HG02870 (cell line): ENCODE results near the gene NBAS.
A peak's percentile ranks its signal among the peaks of the same experiment; 100 is the strongest.

Source experiments
- ATAC-seq: cut with Tn5 transposase; IDR thresholded peaks from one replicate; pipeline ENCODE4 v1.9.1; 2021; ENCODE audit warnings: mild to moderate bottlenecking, moderate library complexity; ENCODE audit not compliant: unreplicated experiment

Gene NBAS

DNA sequence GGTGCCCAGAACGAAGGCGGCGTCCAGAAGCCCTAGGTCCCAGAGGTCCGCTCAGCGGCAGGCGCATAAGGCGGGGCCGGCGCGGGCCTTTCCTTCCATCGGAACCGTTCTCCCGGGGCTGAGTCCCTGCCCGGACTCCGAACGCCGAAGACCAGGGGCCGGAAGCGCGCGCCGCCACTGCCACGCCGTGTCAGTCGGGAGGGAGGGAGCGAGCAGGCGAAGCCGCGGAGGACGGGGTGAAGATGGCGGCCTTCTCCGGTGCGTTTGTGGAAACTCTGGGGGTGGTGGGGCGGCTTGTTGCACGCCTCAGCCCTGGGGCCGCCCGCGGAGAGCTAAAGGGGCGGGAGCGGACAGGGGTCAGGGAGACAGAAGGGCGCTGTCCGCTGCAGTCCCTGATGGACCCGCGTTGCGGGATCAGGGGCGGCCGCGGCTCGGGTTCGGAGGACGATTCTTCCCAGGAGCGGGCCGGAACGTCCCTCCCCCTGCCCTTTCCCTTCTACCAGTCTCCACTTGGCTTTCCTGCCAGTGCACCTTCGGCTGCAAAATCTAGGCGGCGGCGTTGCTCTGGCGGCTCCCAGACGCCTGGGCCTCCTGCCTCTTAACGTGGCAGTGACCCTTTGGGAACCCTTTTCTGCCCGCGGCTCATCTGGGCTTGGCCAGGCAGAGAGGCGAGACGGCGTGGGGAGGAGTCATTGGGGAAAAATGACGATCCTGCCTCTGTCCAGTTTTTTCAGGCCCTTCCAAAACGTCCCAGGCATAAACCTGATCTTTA, 30.7 kb upstream of the NBAS start, which contains the start of gene DDX1:
Gene DDX1 (plus strand): TSS at position 177 of the 772 bp plus-strand sequence. CDS start 66 bp downstream, at position 243.
- ATAC-seq, result peak; percentile 87

DNA sequence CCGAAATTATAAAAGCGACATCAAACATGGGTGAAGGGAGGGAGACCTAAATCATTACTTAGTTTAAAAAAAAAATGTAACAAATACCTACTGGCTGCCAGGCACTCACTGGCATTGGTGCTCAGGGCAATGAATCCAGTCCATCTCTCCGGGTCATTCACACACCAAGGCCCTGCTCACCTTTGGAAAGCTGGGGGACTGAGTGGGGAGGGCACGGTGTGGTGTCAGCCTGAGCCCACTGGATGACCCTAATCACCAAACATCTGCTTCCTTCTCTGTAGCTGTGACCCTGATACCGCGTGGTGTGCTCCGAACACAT, 30.2 kb upstream of the NBAS start:
- ATAC-seq, result no peak

DNA sequence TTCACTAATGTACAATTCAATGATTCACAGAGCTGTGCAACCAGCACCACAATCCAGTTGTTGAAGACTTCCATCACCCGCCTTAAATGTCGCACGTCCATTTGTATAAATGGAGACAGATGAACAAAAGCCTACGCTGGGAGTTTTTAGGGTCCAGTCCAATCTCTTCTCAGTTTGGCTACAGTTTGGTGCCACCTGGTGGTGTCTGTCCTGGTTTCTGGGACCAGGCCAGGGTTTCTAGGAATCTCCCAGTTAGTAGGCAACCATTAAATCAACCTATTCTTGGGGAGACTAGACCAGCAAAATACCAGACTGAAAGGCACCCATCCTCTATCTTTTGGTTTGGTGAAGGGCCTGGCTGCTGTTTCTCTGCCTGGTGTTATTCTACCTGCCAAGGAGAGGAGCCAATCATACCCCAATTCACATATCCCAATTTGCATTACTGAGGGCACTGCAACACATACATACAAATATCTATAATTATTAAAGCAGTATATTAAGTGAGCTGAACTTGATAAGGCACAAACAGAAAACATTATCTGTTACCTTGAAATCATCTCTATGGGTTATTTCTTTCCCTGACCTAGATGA, 27.3 kb upstream of the NBAS start:
- no peak for ATAC-seq

DNA sequence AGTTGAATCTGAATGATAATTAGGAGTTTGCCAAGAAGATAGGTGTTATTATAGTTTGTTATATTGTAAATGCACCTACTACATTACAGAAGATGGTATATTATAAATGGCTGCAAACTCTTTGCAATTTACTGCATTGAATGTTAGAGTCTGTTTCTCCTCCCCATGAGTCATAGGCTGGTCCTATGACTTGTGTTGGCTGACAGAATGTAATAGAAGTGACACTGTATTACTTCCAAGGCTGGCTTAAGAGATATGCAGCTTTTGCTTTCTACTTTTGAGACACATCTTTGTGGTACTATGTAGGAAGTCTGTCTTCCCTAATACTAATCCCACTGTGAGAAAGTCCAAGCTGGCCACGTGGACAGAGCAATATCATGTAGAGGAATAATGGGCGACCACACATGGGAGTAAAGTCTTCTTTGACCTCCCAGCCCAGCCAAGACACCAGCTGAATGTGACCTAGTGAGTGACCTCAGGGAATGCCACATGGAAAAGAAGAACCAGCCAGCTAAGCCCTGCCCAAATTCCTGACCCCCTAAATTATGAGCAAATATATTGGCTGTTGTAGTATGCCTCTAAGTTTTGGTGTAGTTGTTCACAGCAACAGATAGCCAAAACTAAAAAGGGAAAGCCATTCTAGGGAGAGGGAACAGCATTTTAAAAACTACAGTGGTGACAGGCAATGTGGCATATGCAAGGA, 23.8 kb upstream of the NBAS start:
- no peak for ATAC-seq

DNA sequence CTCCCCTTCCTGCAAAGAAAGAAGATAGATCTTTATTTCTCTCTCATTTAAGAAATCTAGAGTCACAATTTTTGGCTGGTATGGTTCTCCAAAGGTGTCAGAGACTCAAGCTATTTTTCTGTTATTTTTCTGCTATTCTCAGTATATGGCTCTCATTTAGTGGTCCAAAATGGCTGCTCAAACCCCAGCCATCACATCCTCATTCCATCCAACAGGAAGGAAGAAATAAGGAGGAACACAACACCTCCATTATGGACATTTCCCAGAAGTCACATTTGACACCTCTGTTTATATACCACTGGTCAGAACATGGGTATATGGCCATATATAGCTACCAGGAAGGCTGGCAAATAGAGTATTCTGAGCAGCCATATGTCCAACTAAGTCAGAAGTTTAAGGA, 23.2 kb upstream of the NBAS start:
- ATAC-seq, result no peak

DNA sequence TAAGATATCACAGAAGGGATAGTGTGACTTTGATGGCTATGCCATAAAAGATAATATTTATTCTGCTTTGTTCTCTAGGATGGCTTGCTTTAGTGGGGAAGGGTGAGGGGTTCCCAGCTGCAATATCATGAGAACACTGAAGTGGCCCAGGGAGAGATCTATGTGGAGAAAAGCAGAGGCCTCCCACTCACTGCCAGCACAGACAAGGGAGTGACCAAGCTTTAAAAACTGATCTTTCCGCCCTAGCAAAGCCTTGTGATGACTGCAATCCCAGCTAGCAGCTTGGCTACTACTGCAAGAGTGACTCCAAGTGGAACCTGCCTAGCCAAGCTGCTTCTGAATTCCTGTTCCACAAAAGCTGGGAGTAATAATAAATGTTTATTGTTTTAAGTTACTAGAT, 22.7 kb upstream of the NBAS start:
- no peak for ATAC-seq

DNA sequence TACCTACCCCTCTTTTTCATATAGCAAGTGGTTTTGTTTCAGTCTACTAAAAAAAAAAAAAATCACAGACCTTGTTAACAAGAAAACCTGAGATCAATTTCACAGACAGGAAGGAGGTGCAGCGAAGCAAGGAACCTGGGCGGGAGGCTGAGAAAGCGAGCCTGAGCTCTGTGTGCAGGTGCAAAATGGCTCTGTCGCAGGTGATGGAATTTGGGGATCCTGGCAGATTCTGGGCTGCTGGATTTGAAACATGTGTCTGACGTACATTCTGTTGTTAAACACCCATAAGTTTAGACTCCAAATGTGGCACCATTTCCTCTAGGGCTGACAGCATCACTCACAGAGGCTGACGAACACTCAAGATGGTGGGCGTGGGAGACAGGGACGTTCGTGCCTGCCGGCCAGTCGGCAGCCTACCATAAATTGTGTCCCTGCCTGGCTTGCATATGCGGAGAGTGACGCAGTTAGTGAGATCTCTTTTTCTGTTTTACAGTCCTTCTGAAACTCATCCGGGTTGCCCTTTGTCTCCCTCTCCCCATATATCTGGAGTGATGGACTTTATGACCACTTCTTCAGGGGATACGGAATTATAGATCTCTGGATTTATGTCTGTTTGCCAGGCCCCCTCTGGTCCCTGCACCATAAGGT, 21.7 kb upstream of the NBAS start:
- ATAC-seq, result no peak

DNA sequence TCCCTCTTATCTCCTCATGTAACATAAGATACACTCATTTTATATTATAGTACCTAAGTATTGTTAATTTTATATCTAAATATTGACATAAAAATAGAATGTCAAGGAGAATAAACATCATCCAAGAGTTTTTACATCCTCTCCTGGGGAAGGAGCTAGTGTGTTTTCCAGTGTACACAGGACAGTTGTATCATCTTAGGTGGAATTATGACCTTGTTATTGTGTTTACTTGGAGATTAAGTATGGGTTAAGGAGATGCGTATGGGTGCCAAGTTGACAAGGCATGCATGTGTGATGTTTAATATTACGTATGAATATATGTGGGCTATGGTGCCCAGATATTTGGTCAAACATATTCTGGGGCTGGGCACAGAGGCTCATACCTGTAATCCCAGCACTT, 19.3 kb upstream of the NBAS start:
- no peak for ATAC-seq

DNA sequence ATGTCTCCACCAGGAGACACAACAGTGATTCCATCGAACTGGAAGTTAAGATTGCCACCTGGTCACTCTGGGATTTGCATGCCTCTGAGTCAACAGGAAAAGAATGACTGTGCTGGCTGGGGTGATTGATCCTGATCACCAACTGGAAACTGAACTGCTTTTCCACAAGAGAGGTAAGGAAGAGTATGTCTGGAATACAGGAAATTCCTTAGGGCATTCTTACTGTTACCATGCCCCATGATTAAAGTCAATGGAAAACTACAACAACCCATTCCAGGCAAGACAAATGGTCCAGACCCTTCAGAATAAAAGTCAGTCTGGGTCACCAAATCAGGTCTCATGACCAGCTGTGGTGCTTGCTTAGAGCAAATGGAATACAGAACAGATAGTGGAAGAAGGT, 18.5 kb upstream of the NBAS start:
- ATAC-seq, result no peak

DNA sequence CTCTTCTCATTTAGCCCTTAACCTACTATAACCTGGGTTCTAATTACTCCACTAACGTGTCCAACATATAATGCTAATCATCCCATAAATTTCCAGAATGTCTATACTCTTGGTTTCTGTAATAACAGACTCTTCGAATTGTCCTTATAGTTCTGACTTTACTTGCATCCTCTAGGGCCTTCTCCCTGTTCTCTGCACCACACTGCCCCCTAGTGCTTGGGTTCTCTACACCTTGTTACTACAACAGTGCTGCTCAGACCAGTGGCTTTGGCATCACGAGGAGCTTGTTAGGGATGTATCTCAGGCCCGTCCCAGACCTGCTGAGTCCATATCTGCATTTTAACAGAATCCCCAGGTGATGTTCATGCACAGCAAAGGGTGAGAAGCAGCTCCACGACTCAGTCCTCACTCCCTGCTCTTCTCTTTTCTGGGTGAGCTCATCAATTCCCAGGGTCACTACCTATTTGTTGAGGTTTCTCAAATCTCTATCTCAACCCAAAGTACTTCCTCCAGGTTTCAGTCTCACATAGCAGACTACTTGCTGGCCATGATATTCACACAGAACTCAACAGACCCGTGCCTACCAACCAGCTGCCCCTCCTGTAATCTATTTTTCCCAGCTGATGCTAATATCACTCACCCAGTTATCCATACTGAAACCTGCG, 16.1 kb upstream of the NBAS start:
- peak; percentile 90 for ATAC-seq

DNA sequence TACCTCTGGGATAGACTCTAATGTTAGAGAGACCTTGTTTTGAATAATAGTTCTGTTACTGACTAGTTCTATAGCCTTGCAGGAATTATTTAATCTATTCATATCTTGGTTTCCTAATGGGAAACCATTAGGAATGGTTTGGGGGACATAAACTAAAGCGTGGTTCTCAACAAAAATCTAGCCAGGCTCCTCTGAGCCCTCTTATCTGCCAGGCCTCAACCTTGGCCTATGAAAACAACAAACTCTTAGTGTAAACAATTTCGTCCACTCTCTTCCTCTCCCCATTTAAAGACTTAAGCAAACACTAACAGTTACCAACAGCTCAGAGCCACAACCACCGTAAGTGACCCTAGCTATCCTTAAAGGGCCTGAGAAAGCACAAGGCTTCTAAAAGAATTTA, 10.6 kb upstream of the NBAS start:
- ATAC-seq, result no peak

DNA sequence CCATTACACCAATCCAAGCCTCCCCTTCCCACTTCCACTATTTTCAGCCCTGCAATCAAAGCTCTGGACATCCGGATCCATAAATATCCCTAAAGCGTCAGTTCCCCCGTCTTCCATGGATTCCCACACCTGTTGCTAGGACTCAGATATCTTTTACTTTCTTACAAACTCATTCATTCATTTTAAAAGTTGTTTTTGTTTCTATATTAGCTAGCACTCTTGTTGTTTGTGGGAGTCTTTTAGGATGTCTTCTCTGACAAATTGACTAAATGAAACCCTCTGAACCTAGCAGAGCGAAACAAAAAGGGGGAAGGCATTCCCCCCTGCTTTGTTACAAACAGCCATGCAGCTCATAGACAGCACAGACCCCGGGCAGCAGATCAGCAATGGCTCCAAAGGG, 9.0 kb upstream of the NBAS start:
- ATAC-seq, result no peak

DNA sequence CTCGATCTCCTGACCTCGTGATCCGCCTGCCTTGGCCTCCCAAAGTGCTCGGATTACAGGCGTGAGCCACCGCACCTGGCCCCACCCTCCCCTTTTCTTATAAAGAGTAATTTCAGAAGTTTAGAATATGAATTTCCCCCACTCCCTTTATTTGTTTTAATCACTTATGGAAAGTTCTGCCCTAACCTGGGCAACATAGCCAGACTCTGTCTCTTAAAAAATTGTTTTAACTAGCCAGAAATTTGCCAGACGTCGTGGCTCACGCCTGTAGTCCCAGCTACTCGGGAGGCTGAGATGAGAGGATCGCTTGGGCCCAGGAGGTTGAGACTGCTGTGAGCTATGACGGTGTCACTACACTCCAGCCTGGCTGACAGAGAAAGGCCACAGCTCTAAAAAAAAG, 7.7 kb upstream of the NBAS start:
- no peak for ATAC-seq

DNA sequence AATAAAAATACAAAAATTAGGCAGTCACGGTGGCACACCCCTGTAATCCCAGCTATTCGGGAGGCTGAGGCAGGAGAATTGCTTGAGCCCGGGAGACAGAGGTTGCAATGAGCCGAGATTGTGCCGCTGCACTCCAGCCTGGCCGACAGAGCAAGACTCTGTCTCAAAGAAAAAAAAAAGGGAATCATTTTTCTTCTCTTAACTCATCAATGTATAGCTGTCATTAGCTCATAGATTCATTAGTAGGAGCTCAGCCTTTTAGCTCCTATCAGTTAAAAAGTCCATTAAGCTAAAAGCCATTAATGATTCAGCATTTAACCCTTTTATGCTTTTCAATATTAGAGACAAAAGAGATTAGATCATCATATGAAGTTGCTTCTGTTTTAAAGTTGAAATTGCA, 5.8 kb upstream of the NBAS start:
- no peak for ATAC-seq

DNA sequence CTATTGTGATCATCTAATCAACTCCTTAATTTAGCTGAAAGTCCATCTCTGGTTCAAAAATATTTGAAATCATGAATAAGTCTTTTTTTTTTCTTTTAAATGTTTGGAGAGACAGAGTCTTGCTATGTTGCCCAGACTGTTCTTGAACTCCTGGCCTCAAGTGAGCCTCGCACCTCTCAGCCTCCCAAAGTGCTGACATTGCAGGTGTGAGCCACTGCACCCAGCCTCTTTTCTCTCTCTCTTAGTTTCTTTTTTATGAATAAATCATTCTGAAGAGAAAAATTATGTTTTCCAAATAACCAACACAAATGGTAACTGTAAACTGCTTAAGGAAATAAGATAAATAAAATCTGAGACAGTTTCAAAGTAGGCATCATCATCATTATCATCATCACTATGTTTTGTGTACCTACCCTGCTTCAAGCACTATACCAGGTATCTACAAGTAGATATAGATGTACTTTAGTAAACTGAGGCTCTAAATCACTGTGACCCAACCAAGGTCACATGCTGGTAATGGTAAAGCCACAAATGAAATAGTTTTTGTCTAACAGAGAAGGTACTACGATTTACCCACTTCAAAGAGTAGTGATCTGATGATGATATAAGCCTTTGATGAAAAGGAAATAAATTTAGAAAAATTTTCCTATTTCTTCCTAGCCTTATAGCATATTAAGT, 5.0 kb upstream of the NBAS start:
- no peak for ATAC-seq

DNA sequence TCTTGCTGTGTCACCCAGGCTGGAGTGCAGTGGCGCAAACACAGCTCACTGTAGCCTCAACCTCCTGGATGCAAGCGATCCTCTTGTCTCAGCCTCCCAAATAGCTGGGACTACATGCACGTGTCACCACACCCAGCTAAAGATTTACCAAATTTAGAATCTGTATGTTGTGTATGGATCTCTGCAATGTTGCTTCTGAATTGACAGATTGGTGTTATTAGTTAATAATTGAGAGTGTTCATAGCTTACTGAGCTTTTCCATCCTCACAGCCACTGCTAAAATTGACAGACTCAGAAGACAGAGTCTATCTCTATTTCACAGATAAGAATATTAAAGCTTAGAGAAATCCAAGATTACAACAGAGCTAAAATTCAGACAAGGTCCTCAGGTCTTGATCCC, 4.3 kb upstream of the NBAS start:
- no peak for ATAC-seq

DNA sequence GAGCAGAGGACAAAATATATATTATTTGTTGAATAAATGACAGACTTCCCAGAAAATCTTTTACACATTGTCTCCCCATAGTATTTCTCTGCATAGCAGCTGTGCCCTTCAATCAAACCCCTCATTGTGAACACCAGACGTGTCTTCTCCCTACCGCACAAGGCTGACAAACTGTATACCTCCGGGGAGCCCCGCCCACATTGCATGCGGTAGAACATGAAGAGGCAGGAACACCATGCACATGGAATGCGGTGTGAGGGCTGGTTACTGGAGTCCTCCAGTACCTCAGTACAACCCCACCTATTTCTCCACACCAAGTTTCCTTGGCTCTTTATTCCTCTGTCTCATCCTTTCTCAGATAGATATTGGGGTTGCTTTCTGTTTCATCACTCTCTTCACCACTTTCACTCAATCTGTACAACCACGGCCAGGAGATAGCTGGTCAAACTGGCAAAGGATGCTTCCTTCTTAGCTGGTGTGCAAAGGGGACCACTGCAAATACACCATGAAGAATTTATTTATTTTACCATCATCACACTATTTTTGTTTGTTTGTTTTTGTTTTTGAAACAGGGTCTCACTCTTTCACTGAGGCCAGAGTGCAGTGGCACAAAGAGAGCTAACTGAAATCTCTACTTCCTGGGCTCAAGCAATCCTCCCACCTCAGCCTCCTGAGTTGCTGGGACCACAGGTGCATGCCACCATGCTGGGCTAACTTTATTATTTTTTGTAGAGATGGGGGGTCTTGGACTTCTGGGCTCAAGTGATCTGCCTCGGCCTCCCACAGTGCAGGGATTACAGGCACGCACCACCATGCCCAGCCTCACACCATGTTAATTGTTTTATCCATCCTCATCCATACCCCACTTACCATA, 2.3 kb upstream of the NBAS start:
- ATAC-seq, result no peak

DNA sequence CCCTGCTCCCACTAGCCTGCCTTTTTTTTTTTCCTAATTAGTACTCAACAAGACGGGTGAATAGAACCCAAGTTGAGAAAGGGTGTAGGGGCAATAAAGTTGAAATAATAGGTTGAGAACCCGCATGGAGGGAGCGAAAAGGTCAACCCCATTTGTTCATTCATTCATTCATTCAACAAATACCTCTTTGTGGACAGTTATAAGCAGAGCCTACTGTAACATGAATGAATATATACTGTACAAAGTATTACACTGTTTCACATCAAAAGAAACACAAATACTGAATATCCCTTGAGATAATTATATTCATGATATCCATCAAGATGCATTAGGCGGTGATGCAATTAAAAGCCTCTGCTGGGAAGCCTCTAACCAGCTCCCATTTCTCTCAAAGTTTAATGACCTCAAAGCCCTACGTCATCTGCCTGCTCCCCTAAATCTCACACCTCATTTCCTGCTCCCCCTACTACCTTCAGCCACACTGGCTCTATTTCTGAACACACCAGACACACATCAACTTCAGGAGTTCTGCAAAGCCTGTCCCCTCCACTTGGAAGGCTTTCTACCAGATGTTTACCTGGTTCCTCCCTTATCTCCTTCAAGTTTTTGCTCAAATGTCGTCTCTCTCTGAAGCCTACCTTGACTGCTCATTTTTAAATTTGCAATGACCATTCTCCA, 1.4 kb upstream of the NBAS start:
- ATAC-seq, result no peak
